ENCODE data around the gene UTY.
"Not testable (repeated sequence)": the region's sequence is repeated elsewhere in the genome, so short reads cannot be mapped to it uniquely, and the experiment has no call there.

UTY gene

DNA sequence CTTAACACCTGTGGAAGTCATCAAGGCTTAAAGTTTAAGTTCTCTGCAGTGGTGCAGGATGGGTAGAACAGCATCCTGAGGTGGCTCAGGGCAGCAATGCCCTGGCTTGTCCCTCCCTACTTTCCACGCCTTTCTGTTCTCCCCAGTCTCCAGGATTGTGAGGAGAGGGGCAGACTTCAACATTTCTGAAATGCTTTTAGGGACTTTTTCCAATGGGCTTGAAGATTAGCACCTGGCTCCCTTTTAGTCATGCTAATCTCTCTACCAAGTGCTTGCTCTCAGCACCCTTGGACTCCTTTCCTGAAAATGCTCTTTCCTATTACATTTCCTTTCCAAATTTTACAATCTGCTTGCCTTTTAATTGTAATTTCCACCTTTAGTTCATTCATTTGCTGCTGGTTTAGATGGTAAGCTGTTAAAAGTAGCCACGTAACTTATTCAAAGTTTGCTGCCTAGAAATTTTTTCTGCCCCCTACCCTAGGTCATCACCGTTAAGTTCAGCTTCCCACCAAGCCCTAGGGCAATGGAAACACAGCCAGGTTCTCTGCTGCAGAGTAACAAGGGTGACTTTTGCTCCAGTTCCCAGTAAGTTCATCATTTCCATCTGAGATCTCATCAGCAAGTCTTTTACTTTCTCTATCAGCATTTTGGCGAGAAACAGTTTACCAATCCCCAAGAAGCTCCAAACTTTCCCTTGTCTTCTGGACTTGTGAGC, 183.5 kb downstream of the UTY start:
- DNase-seq, result no peak

DNA sequence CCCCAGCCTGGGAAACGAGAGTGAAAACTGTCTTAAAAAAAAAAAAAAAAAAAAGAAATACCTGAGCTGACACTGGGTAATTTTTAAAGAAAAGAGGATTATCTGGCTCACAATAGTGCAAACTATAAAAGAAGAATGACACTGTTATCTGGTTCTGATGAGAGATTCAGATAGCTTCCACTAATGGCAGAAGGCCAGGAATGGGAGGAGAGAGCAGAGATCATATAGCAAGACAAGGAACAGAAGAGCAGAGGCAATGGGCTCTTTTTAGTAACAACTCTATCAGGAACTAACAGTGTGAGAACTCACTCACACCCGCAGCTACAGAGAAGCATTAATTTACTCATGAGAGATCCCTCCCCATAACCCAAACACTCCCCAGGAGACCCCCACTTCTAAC, 184.8 kb downstream of the UTY start:
- DNase-seq, result no peak

DNA sequence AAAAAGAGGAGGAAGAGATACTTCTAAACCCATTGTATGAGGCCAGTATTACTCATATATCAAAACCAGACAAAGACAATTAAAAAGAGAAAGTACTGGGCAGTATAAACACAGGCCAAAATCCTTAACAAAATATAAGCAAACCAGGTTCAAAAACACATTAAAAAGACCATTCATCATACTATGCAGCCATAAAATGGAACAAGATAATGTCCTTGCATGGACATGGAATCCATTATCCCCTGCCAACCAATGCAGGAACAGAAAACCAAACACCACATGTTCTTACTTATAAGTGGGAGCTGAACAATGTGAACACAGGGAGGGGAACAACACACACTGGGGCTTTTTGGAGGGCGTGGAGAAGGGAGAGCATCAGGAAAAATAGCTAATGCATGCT, 188.6 kb downstream of the UTY start:
- no peak for DNase-seq

DNA sequence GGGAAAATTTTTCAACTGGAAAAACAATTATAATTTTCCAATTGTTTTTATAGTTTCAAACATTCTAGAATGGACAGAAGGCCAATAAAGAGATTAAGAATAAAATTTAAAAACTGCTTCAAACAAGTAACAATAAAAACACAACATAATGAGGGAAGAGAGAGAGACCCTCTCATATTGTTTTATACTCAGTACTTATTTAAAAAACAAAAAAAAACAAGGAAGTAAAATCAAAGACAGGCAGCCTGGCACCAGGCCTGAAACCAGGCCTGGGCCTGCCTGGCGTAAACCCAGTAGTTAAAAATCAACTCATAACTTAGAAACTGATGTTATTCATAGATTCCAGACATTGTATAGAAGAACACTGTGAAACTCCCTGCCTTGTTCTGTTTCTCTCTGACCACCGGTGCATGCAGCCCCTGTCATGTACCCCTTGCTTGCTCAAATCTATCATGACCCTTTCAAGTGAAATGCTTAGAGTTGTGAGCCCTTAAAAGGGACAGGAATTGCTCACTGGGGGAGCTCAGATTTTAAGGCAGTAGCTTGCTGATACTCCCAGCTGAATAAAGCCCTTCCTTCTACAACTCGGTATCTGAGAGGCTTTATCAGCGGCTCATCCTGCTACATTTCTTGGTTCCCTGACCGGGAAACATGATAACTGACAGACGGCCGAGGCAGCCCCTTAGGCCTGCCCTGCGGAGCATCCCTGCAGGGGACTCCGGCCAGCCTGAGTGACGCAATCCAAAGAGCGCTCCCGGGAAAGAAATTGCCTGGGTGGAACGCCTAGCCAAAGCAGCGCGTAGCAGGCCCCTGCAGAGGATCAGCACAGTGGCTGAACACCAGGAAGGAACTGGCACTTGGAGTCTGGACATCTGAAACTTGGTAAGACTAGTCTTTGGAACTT, 197.4 kb downstream of the UTY start:
- DNase-seq, result not testable (repeated sequence)

DNA sequence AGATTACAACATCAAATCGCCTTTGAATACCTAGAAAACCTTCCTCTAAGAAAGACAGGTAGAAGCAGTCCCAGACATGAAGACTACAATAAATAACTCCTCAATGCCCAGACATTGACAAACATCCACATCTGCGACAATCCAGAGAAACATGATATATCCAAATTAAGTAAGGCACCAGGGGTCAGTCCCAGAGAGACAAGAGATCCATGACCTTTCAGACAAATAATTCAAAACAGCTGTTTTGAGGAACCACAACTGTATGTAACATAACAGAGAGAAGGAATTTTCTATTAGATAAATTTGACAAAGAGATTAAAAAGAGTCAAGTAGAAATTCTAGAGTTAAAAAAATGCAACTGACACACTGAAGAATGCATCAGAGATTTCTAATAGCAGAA, 200.3 kb downstream of the UTY start:
- no peak for DNase-seq

DNA sequence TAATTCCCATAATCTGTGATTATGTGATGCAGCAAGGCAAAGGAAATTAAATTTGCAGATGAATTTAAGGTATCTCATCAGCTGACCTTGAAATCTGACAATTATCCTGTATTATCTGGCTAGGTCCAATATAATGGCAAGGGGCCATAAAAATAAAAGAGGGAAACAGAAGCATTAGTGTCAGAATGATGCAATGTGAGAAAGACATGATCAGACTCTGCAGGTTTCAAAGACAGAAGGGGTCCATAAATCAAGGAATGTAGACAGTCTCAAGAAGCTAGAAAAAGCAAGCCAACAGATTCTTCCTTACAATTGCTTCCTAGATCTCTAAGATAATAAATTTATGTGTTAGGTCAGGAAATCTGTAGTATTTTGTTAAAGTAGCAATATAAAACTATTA, 208.1 kb downstream of the UTY start:
- no peak for DNase-seq

DNA sequence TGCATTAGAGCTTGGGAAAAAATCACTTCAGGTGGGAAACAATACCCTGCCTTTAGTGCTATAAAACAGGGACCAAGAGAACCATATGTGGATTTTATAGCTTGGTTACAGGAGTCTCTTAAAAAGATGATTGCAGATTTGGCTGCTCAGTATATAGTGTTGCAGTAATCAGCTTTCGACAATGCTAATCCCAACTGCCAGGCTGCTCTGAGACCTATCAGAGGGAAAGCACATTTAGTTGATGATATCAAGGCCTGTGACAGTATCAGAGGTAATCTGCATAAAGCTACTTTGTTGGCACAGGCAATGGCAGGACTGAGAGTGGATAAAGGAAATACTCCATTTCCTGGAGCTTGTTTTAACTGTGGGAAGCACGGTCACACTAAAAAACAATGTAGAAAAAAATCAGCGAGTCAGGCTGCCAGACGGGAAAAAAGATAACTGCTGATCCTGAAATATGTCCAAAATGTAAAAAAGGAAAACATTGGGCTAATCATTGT, 225.8 kb downstream of the UTY start:
- DNase-seq, result not testable (repeated sequence)

DNA sequence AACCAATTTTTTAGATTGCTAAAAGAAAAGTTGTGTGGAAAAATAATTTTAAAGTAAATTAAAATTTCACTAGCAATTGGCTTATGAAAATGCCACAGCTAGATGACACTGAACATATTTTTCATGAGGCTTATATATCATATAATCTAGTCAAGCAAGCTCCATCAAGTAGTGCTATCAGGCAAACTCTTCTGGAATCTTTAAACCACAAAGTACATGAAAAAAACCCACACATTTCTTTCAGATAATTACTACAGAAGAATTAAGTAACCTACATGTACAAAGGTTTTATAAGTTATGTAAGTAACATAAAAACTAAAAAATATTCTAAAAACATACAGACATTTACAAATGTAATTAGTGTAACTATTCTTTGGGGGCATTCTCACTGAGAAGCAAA, 229.4 kb downstream of the UTY start:
- no peak for DNase-seq

DNA sequence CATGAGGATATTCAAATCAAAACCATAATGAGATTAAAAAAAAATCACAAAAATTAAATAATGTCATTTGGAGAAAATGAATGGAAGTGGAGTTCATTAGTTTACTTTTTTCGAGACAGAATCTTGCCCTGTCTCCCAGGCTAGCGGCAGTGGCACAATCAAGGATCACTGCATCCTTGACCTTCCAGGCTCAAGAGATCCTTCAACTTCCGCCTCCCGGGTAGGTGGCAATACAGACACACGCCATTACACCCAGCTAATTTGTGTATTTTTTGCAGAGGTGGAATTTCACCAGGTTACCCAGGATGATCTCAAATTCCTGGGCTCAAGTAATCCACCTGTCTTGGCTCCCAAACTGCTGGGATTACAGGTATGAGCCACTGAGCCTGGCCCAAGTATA, 236.1 kb downstream of the UTY start:
- no peak for DNase-seq

DNA sequence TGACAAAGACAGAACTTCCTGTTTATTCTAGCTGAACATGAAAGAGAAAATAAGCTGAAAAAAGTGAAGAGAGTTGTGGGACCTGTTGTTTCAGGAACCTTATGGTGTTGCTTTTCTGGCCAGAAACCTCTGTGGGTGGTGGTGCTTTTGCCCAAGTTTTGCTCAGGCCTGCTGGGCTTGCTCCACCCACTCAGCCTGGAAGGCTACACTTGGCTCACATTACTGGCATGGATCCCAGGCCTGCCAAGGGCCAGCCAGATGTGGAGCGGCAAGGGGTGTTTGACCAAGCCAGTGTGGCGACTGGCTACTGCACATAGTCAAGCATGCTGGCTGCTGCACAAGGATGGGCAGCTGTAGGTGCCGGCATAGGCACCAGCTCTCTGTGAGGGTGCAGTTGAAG, 245.9 kb downstream of the UTY start:
- no peak for DNase-seq

DNA sequence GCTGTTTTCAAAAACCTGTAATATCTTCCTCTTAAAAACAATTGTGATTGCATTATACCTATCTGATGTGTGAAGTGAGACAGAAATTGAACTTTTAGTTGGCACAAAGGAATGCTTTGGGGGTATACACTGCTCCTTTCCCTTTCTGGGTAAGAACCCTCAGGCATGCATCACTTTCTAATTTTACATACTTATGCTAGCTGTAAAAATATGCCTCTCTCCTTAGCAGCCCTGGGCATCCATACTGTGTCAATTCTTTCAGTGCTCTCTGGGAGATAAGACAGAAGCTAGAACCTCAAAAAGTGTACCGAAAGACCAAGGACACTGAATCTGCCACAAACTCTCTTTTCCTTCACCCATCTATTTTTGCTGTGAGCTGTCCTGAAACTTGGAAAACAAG, 246.7 kb downstream of the UTY start:
- no peak for DNase-seq

DNA sequence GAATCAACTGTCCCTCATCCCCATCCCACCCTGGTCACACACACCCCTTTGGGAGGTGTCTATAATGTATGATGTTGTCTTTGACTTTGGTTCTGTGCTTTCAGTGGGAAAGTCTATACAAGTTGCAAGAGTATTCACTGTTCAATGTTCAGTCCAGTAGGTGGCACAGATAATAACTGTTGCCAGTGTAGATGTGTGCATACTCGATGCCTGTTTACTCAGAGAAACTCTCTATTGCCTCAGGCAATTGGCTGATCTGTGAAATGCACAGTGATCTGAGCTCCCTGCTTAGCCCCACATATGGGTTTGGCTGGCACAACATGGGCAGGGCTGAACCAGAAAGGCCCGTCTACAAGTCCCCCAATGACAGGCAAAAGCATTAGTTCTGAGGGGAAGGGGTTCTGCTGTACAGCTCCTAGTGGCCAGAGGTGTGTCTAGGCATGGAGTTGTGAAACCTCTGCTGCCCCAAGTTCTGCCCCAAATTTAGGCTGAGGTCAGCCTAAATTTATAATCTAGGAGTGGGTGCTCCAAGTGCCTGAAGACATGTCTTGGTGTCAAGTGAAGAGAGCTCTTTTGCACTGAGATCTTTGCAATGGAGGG, 252.4 kb downstream of the UTY start:
- DNase-seq, result no peak

DNA sequence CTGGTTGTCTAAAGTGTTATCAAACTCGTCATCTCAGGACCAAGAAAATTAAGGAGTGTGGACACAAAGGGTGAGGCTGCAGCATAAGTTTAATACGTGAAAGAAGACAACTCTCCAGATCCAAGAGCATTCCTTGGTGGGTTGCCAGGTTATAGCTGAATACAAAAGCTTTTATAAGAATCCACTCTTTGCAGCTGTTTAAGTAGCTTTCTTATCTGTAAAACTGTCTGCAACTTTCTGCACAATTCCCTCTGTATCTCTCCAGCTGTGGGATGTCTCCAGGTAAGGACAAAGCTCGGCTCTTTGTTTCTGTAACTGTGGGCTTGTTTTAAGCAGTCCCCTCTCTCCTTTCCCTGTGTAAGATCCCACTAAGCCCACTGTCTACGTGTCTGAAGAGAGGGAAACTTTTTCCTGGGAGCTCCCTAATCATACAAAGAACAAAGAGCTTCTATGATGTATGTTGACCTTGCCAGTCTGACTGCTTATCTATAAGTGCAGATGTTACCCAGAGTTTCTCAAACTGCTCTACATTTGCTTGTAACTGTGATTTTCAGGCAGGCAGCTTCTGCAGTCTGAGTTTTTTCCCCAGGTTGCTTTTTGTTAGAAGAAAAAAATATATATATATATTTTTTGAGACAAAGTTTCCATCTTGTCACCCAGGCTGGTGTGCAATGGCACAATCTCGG, 268.7 kb downstream of the UTY start:
- DNase-seq, result no peak

DNA sequence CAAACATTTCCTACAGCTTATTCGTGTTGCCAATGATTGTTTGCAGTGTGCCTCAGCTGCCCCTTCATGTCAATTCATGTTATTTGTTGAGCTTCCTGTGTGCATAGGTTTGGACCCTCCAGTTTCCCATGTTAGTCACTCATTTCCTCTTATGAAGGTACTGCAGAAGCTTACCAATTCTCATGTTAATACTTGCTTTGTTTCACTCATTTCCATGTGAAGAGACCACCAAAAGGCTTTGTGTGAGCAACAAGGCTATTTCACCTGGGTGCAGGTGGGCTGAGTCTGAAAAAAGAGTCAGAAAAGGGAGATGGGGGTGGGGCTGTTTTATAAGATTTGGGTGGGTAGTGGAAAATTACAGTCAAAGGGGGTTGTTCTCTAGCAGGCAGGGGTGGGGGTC, 274.6 kb downstream of the UTY start:
- DNase-seq, result no peak
